Measurements from ENCODE around the gene PROK1. TPM values are rescaled to one million over a fixed set of nuclear protein-coding genes. Genes with fewer than 3 reads are reported as not detected.

PROK1 gene
- total and polyA plus RNA-seq, 11 donors: 0.07 to 3.4 (median 0.40) TPM; not detected in 4

DNA sequence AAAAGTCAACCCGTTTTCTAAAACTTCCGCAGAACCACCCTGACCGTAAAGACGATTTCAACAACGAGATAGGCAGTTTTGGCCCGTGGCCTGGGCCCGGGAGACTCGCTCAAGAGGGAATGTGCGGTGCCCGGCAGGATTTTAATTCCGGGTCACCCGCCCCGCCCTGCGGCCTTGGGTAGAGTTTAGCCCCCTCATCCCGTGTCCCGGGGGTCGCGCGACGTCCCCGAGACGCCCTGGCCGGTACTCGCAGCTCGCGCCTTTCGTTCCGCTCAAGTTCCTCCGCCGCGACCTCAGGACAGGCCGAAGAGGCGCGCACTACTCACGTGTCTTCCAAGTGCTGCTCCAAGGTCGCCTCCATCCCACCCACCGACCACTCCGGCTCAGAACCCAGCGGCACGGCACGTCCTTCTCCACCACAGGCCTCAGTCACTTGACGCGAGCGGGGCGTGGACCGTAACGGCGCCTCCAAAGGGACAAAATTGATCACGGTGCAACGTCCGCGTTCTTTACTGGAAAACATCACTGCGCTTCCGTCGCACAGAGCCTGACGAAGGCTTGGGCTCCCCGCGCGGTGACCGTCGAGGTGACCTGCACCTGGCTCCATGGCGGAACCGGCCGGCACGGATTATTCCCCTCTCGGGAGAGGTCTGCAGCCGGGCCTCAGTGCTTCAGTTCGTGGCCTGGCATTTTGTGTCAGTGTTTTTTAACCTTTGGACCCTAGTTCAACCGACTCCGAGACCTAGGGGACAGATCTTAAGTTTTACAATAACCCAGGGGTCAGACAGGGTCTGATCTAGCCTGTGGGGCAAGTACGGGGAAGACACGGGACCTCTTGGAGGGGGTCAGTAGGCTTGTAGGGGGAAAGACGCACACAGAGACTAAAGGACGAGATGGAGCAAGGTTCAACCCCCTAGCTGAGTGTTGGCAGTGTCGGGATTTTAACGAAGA is 43.4 kb upstream of the PROK1 start, which contains the start of gene LAMTOR5:
Gene LAMTOR5 (minus strand): TSS at position 435 of the 951 bp plus-strand sequence. CDS start 74 bp downstream, at position 361.
- H3K4me3 ChIP-seq: peak within 1 kb of the TSS; percentile 65 to 100 (median 84)
- H3K4me1 ChIP-seq: peaks cover 0 to 27% (median 19%) of the 10 kb centered on the region in 12 donors
- intact Hi-C loops (cut with DNase I): loop anchor here in 9 of 10 donors (1.0 to 10.0 kb wide), 7 partner anchors 65 to 373 kb away; partner anchors contain the start of genes KCNC4 (in 4 of the 9), RBM15 (in 4 of the 9) and STRIP1 (in 1 of the 9)
- TF ChIP-seq, protein P1, sequence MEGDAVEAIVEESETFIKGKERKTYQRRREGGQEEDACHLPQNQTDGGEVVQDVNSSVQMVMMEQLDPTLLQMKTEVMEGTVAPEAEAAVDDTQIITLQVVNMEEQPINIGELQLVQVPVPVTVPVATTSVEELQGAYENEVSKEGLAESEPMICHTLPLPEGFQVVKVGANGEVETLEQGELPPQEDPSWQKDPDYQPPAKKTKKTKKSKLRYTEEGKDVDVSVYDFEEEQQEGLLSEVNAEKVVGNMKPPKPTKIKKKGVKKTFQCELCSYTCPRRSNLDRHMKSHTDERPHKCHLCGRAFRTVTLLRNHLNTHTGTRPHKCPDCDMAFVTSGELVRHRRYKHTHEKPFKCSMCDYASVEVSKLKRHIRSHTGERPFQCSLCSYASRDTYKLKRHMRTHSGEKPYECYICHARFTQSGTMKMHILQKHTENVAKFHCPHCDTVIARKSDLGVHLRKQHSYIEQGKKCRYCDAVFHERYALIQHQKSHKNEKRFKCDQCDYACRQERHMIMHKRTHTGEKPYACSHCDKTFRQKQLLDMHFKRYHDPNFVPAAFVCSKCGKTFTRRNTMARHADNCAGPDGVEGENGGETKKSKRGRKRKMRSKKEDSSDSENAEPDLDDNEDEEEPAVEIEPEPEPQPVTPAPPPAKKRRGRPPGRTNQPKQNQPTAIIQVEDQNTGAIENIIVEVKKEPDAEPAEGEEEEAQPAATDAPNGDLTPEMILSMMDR (IDR thresholded peaks at IDR 0.05): peak in 6 of 12 donors; percentile 13 to 32 (median 20)
- peak; percentile 20 to 82 for TF ChIP-seq POLR2A (IDR thresholded peaks at IDR 0.05)
- H3K36me3 ChIP-seq: peaks cover 0 to 37% (median 33%) of the 10 kb centered on the region in 9 donors
- peak within 1 kb of the TSS; percentile 84 to 97 (median 93) for H3K27ac ChIP-seq
- ATAC-seq: peak; percentile 94 to 98 (median 97)
- H3K27me3 ChIP-seq: no peaks in the 10 kb centered on the region
- 0 to 1% (median 0%) methylated on average over 33 to 76 of the region's 76 CpGs for WGBS, 4 donors
- DNase-seq: peak; percentile 95 to 96 (median 96)
- no peaks in the 10 kb centered on the region for H3K9me3 ChIP-seq

DNA sequence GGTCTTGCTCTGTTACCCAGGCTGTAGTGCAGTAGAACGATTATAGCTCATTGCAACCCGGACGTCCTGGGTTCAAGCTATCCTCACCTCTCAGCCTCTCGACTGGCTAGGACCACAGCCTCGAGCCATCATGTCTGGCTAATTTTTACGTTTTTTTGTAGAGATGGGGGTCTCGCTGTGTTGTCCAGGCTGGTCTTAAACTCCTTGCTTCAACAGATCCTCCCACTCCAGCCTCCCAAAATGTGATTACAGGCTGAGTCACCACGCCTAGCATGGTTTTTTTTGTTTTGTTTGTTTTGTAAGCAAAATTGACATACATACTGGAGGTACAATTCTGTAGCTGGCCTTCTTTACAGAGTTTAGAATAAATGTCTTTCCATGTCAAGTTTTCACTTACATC is 42.5 kb upstream of the PROK1 start:
- TF ChIP-seq, protein P1 (IDR thresholded peaks at IDR 0.05): no peak
- no peak for TF ChIP-seq POLR2A (IDR thresholded peaks at IDR 0.05)
- Histone ChIP-seq H3K27ac (peak overlapping the region in 2 of 12 donors; percentile 93 to 97), H3K36me3 (peaks cover 0 to 27% (median 23%) of the 10 kb centered on the region in 9 donors), H3K4me1 (peaks cover 0 to 32% (median 20%) of the 10 kb centered on the region in 12 donors), H3K9me3 (no peaks in the 10 kb centered on the region), H3K4me3 (peak overlapping the region in 10 of 12 donors; percentile 65 to 100 (median 86)), H3K27me3 (no peaks in the 10 kb centered on the region)
- 85 to 89% (median 86%) methylated on average over 8 of the region's 8 CpGs for WGBS, 4 donors
- ATAC-seq (no peak), DNase-seq (no peak)
- intact Hi-C loops (cut with DNase I): loop anchor here in 9 of 10 donors (2.0 to 10.0 kb wide), 6 partner anchors 66 to 374 kb away; partner anchors contain the start of genes KCNC4 (in 4 of the 9), RBM15 (in 2 of the 9) and STRIP1 (in 1 of the 9)

DNA sequence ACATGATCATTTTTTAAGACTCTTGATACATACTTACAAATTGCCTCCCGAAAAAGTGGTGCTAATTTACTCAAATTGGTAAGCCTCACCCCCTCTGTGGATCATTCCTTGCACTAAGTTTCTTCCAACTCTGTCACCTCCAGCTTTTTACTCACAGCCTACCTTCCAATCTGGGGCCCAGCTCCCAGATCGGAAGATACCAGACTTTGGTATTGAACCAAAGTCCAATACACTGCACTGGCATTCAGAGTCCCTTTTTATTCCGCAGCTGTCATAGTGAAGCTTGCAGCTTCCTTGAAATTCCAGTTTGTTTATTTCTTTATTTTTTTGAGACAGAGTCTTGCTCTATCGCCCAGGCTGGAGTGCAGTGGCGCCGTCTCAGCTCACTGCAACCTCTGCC is 41.6 kb upstream of the PROK1 start:
- Histone ChIP-seq H3K9me3 (no peaks in the 10 kb centered on the region), H3K27me3 (no peaks in the 10 kb centered on the region), H3K36me3 (peaks cover 0 to 19% (median 15%) of the 10 kb centered on the region in 9 donors), H3K4me3 (no peak overlapping the region), H3K4me1 (peaks cover 0 to 38% (median 22%) of the 10 kb centered on the region in 12 donors), H3K27ac (no peak overlapping the region)
- DNase-seq: no peak
- 96 to 97% (median 96%) methylated on average over 6 of the region's 6 CpGs for WGBS, 4 donors
- ATAC-seq: no peak
- intact Hi-C loops (cut with DNase I): loop anchor here in 9 of 10 donors (2.0 to 10.0 kb wide), 6 partner anchors 67 to 375 kb away; partner anchors contain the start of genes KCNC4 (in 4 of the 9), RBM15 (in 2 of the 9) and STRIP1 (in 1 of the 9)
- TF ChIP-seq POLR2A (IDR thresholded peaks at IDR 0.05): no peak
- TF ChIP-seq, protein P1 (IDR thresholded peaks at IDR 0.05): no peak

Data from heart left ventricle (tissue), 16 donors.